Stomach (tissue), 4 donors: Measurements from ENCODE around the gene SCO2.

Source experiments
- POLR2A ChIP-seq, 4 donors: fragments of 450-650 bp; IDR thresholded peaks; one replicate each; pipeline ENCODE4 v1.6.1; 2016; ENCODE audit warnings: antibody characterized with exemption in 4 of 4, control low read depth in 2 of 4, mild to moderate bottlenecking in 1 of 4, moderate library complexity in 1 of 4
- POLR2AphosphoS5 ChIP-seq, 3 donors: sonication (generic); formaldehyde crosslinking; IDR thresholded peaks; one replicate each; pipeline ENCODE4 v1.6.1; 2016; ENCODE audit warnings: antibody characterized with exemption in 3 of 3
- TF ChIP-seq, protein P1 (sequence below), 7 experiments: fragments of 450-650 bp in 4 of 7; fragments of 200-600 bp in 3 of 7; sonication (generic) in 3 of 7; IDR thresholded peaks; one replicate each; pipeline ENCODE4 v1.5.1; 2016 to 2019; ENCODE audit warnings: antibody characterized with exemption in 7 of 7, control low read depth in 2 of 7, mild to moderate bottlenecking in 1 of 7

GRCh38 chr22:50516068-50516467 lies 9.3 kb downstream of the SCO2 start:
- TF ChIP-seq, protein P1, sequence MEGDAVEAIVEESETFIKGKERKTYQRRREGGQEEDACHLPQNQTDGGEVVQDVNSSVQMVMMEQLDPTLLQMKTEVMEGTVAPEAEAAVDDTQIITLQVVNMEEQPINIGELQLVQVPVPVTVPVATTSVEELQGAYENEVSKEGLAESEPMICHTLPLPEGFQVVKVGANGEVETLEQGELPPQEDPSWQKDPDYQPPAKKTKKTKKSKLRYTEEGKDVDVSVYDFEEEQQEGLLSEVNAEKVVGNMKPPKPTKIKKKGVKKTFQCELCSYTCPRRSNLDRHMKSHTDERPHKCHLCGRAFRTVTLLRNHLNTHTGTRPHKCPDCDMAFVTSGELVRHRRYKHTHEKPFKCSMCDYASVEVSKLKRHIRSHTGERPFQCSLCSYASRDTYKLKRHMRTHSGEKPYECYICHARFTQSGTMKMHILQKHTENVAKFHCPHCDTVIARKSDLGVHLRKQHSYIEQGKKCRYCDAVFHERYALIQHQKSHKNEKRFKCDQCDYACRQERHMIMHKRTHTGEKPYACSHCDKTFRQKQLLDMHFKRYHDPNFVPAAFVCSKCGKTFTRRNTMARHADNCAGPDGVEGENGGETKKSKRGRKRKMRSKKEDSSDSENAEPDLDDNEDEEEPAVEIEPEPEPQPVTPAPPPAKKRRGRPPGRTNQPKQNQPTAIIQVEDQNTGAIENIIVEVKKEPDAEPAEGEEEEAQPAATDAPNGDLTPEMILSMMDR (IDR thresholded peaks at IDR 0.05): no peak
- no peak for TF ChIP-seq POLR2A (IDR thresholded peaks at IDR 0.05)
- TF ChIP-seq POLR2AphosphoS5 (IDR thresholded peaks at IDR 0.05): no peak
